HG03108 (cell line): Measurements from ENCODE around the gene ENPP3.

Source experiments
- ATAC-seq: cut with Tn5 transposase; IDR thresholded peaks from one replicate; pipeline ENCODE4 v1.9.1; 2021; ENCODE audit warnings: moderate library complexity; ENCODE audit not compliant: unreplicated experiment

The ENPP3 gene

DNA sequence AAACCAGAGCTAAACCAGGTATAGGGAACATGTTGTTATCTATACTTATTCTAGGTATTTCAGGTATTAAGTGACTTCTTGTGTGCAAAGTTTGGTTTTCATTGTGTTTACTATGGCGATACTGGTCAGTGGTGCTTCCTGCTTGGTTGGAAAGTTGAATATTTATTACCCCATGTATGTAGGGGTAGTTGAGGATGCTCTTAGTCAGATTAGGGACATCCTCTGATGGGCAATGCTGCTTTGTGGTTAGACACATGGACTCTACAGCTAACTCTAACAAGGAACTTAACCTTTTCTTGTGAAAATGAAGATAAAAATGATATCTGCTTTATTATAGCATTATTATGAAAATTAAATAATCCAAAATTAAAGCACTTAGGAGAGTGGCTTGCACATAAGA, 126.6 kb downstream of the ENPP3 start:
- ATAC-seq = no peak

DNA sequence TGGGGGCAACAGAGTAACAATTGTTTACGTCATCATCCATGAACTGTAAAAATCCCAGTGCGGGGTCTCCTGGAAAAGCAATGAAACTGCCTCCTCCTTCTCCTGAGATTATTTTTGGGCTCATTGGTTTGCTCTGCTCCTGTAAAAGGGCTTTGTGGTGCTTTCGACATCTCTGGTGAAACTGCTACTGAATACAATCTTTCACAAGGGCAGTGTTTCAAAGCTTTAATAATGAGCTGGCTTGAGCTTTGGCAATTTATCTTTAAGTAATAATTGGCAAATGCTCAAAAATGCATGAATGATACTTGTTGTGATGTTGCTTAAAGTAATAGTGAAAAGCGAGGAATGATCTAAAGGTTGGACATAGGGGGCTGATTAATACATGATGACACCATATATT, 127.2 kb downstream of the ENPP3 start:
- no peak for ATAC-seq

DNA sequence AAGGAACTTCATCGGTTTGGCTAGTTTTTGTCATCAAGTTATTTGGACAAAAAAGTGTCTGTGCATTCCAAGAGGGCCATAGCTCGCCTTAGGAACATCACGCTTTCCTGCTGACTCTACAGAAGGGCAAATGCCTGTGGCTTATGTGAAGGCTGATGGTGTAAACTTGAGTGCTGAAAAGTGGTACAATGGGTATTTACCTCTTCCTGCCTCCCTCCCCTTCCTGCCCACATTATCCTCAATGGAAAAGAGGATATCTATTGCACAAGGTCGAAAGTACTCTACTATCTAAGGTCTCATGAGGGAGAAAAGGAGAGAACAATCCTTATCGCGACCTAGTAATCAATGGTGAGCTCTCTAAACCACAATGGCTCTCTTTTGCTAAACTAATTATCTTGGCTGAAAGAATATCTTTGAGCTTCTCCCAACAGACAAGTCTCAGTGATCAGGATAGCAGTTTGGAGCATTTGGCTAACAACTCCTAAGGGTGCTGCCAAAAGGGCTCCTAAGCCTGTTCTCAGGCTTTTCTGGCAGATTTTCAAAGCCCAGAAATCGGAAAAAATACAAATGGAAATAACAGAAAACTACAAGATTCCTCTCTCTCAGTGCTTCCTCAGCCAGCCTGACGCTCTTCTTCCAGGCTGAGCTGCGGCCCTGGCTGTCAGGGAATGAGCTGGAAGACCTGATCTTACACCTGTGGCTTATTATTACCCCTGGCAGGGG, 128.1 kb downstream of the ENPP3 start:
- ATAC-seq = no peak

DNA sequence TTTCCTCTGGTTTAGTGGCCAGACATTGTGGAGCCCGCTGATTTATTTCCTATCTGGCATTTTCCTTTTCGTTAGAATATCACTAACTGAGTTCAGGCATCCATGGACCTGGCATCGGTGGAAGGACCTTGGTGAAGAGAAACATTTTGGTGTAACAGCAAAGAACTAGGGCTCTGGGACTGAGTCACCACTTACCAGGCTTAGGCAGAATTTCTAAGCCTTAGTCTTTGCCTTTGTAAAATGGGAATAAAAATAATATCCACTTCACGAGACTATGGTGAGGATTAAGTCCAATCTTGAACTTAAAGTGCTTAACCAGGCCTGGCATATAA, 128.7 kb downstream of the ENPP3 start:
- ATAC-seq = no peak

DNA sequence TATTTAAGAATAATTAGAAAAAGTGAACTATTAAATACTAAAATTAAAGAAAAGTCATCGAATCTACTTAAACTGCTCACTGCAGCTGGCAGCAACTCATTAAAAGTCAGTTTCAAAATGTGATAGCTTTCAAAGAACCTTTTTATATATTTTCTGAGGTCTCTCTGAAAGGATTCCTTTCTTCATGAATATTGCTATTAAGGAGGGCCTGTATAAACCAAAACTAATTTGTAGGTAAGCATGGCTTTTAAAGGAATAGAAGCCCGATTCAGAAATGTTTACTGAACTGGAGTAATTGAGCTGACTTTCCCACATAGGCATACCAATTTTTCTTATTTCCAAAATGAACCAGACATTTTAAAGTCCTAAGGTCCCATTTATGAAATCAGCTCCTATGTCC, 129.5 kb downstream of the ENPP3 start:
- no peak for ATAC-seq

DNA sequence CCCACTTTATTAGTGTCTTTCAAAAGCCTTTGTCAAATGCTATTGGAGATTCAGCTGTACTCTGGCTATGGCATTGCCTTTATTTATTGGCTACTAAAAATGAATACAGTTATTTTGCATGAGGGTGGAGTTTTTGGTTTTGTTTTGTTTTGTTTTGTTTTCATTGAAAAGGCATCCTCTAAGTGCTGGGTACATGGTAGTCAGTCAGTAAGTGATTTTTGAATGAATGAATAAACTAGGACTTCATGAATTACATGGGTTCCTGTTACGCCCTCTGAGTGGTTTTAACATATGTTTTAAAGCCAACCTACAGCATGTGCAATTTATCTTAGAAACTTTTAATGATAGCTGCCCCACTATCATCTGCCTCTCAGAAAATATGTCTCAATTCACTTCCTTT, 131.9 kb downstream of the ENPP3 start:
- no peak for ATAC-seq

DNA sequence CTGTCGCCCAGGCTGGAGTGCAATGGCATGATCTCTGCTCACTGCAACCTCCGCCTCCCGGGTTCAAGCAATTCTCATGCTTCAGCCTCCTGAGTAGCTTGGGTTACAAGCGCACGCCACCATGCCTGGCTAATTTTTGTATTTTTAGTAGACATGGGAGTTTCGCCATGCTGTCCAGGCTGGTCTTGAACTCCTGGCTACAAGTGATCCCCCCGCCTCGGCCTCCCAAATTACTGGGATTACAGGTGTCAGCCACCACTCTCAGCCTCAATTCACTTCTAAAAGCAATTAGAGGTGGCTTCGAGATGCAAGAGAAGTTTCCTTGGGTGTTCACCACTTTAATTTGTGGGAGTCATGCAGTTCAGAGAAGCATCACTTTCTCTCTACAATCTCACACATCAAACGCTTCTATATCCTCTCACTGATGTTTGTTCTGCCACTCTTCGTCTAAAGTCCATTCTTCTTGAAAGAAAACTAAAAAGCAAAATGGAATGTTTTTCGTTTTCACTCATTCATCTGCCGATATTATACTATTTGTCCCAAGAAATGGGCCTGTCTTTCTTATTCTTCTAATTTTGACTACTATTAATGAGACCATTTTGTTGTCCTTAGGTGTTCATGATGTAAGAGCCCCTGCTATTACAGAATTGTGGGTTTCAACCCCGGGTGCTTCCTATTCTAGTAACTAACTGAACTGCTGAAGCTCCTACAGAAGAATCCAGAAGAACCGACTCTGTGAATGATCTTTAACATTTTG, 132.5 kb downstream of the ENPP3 start:
- no peak for ATAC-seq

DNA sequence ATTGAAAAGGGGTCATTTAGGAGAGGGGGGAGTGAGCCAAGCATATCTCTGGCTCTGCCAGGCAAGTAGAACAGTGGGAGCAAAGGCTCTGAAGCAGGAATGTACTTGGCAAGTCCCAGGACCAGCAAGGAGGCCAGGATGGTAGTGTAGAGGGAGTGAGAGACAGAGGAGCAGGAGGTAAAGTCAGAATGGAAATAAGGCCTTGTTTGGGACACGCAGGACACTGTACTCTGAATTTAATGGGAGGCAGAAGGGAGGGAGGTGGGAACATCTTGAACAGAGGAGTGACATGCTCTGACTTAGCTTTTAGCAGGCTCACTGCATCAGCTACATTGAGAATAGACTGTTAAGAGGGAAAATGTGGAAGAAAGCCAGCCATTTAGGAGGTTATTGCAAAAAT, 133.7 kb downstream of the ENPP3 start:
- no peak for ATAC-seq

DNA sequence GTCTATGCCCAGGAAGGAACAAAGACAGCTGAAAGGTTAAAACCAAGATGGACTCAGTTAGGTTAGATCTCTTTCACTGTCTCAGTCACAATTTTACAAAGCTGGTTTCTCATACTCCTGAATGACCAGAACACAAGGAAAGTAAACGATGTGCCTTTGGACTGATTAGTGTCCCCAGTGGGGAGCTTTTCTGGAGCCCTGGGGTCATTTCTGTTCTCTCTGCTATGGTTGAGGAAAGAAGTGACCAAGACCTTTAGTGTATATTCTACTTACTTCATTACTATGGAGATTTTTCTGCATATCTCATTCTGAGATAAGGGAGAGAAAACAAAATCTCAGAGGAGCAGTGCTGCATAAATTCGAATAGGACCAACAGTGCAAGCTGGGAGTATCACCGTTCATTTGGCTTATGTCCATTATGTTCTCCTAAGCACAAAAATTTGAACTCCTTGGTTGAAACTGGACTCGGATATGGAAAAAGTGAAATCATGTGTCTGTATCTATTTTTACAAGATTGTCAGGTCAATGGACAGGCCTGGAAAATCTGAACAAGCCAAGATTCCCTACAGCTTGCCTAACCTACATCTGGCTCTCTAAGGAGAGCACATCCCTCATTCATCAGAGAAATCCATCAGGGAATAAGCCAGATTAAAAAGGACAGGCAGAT, 136.3 kb downstream of the ENPP3 start:
- ATAC-seq = no peak

DNA sequence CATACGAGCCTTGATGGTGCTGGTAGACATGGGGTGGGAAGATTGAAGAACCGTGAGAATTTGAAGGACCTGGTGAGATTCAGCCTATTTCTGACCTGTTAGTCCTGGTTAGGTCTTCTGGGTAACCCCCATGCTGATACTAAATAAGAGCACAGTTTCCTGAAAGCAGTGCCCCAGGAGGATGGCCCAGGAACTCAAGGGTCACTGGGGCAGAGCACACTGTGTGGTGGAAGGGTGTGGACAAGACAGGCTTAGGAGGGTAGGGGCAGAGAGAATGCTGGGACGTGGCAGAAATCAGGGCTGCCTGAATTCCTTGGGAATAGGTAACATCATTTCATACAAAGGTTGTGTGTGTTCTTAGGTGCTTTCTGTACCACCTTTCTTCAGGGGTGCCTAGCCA, 138.8 kb downstream of the ENPP3 start:
- ATAC-seq = no peak

DNA sequence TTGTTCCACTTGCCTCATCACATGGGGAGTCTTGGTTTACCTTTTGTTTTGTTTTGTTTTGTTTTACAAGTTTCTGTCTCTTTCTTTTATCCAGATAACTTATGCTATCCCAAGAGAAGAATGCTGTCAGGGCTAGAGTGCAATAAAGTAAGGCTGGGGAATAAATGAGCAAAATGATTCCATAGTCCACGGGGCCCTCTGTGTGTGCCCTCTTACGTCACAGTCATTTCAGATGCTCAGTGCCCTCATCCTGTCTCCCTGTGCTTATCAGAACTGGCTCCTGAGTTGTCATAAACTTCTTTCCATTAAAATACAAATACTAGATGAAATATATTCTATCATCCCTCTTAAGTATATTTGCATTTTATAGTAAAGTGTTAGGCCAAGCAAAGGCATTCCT, 139.9 kb downstream of the ENPP3 start:
- no peak for ATAC-seq

DNA sequence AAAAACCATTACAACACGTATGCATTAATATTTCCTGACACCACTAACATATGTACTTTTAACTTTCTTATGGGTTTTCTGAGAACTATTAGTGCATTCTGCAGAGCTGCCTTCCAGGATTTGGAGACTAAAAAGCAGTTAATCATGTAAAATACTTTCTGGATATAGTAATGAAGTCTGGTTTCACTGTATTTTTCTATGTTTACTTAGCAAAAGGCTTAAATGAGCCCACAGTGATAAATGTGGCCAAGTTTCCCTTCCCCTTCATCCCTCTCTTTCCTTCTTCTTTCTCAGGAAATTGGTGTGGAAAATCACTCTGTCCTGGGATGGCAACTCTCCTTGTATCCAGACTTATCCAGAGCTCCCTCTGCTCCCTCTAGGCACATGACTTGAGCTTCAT, 141.1 kb downstream of the ENPP3 start:
- ATAC-seq = no peak

DNA sequence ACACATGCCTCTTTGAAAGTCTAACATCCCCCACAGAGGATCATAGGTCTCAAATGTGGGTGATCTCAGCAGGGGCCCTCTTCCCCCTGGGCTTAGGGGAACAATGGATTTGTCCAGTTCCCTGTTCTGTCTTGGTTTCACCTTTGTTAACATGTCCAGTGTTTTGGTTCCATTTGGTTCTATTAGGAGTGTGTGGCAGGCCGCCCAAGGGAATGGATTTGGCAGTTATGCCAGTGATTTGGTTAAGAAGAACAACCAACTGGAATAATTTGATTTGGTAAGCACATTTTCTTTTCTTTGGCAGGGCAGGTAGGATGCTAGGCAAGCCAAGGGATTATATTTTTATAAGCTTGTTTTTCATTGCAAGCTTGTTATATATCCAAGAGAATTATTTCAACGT, 142.2 kb downstream of the ENPP3 start:
- no peak for ATAC-seq

DNA sequence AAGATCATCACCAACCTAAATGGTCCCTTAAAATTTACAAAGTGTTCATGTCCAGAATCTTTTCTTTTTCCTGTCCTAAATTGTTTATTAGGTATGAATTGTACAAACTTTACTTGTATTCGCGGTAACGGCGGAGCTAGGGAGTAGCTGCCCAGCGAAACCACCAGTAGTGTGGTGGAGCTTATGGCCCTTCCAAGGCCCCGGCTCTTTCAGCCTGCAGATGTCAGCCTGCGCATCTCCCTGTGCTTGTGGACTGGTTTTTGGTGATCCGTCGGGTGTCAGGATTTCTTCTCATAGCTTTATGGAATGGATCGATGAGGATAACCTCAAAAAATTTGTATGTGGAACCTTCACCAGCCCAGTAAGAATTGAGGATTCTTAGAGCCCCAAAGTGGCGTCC, 143.5 kb downstream of the ENPP3 start:
- no peak for ATAC-seq

DNA sequence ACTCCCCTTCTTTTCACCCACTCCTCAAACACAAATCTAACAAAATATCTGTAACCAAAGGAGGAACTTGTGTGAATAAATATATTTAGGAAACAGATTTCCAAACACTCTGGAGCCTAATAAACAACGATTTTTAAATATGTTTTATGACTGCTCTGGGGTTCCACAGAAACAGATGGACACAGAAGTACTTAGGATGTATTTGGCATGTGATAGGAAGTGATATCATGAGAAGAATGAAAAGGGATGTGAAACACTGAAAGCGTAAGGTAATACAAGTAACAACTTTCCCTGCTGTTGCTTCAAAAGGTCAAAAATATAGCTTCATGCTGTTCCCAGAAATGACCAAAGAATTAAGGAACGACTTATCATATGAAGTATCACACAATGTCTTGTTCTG, 144.6 kb downstream of the ENPP3 start:
- ATAC-seq = no peak

DNA sequence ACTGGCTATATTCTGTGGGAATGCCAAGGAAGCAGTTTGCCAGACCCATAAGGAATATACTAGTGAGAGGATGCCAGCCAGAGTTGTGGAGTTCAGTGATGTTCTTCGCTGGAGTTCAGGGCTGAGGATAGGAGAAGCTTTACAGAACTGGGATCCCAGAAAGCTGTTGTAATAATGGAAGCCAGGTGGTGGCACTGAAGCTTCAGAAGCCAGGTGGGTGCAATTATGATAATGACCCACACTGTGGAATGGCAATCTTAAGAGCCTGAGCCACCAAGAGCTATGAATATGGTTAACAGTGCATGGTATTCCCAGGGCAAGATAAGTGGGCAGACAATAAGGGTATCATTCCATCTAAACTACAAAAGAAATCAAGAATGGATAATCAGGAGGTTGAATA, 145.7 kb downstream of the ENPP3 start:
- no peak for ATAC-seq

DNA sequence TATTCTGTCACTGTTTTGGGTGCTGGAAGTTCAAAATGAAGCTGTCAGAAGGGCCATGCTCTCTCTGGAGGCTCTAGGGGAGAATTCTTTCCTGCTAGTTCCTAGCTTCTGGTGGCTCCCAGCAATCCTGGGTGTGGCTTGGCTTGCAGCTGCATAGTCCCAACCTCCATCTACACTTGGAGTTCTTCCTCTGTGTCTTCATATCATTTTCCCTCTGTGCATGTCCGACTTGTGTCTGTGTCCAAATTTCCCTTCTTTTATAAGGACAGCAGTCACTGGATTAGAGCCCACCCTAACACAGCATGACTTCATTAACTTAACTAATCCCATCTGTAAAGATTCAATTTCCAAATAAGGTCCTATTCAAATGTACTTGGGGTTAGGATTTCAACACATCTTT, 147.5 kb downstream of the ENPP3 start:
- ATAC-seq = no peak

DNA sequence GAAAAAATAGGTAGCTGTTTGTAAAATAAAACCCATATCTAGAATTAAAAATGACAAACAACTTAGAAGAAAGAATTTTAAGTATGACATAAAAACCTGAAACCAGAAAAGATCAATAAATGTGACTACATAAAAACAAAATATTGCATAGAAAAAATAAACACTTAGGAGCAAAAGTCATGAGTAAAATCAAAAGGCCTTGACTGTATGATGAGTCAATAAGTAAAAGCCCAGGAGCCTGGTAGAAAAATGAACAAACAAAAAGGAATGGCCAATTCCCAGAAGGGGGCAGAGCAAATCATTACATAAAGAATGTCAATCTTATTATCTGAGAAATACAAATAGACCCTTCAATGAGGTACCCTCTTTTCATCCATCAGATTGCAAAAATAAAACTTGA, 150.0 kb downstream of the ENPP3 start:
- no peak for ATAC-seq

DNA sequence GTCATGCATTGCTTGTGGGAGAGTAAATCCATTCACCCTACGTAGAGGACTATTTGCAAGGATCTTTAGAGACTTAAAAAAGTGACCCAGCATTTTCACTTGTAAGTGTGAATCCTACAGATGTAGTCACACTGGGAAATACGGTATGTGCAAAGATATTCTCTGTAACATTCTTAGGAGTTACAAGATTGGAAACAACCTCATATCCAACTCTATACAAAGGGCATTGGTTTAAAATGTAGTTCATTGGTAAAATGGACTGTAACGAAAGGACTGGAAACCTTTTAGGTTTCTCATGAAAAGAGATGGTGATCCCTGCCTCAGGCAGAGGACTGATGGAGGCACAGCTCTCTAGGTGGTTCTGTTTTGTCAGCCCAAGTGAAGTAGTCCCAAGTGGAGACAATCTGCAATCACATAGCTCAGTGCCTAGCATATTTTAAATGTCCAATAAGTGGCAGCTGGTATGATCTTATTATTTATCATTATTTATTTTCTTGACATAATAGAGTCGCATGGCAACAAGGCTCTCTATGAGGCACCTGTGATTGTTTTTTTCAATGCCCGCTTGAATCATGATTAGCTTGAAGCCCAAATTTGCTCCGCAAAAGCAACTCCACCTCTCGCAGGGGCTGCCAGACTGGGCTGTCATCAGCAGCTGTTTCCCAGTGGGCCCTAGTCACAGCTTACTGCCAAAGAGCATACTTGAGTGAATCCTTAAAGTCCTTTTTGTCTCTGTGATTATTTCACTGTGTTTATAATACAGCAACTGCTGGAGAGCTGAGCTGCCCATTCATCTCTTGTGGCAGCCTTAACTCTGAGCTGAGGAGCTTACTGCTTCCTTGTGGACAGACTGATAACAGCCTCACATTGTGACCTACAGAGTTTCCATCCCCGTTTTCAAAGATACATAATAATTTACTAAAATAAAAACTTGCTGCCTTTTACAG, 150.9 kb downstream of the ENPP3 start:
- no peak for ATAC-seq

DNA sequence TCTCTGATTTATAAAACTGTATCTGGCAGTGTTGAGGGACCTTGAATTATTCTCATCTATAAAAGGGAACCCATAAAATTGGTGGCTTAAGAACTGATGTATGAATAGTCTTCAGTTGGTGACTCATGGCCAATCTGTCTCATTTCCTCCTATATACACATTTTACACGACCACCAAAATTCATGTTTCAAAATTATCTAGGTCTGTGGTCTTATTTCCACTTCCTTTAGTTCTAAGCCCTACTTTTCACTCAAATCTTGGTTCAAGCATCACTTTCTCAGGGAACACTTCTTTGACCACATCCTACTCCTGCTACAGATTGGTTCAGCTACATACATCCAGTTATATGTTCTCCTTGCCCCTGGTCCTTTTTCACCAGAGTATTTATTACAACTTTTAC, 152.1 kb downstream of the ENPP3 start:
- no peak for ATAC-seq

DNA sequence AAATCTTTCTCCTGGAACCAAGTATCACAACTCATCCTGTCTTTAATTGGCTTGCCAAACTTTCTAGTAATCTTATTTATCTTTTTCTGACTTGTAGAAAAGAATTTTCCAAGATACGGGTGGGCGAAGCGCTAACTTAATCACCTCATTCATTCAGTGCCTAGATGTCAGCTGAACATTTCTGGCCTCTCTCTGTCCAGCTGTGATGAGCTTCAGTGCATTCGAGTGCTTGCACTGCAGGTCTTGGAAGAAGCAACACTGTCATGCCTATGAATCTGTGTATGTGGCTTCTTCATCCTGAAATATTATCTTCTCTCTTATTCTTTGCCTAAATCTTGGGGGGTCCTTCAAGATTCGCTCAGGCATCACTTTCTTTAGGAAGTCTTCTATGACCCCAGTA, 154.4 kb downstream of the ENPP3 start:
- ATAC-seq = no peak
